Ovary (tissue), 9 donors: ENCODE data around the gene MSI2. TPM values are rescaled to one million over a fixed set of nuclear protein-coding genes. Genes with fewer than 3 reads are reported as not detected.
A peak's percentile ranks its signal among the peaks of the same experiment; 100 is the strongest.

ENCODE experiments used
- DNase-seq, 5 donors: peaks; one replicate each; pipeline ENCODE4 v3.0.0-alpha.2; 2019 to 2020
- H3K27ac ChIP-seq, 2 donors: fragments of 200-600 bp; one replicate each; pipeline versions ENCODE4 v1.5.1 to v1.8.0; 2019 to 2022
- H3K27me3 ChIP-seq: fragments of 200-600 bp; one replicate; pipeline ENCODE4 v1.8.0; 2022
- H3K36me3 ChIP-seq: fragments of 200-600 bp; sonication (generic); one replicate; pipeline ENCODE4 v1.5.1; 2019
- H3K4me1 ChIP-seq: one replicate; pipeline ENCODE4 v1.8.1; 2013; ENCODE audit warnings: mild to moderate bottlenecking, moderate library complexity; ENCODE audit not compliant: insufficient read depth
- H3K4me3 ChIP-seq: fragments of 200-600 bp; sonication (generic); one replicate; pipeline ENCODE4 v1.5.1; 2017
- H3K9me3 ChIP-seq, 2 donors: fragments of 200-600 bp in 1 of 2; sonication (generic) in 1 of 2; one replicate each; pipeline versions ENCODE4 v1.5.1 to v1.8.1; 2013 to 2019; ENCODE audit warnings: mild to moderate bottlenecking in 1 of 2, moderate library complexity in 1 of 2
- EP300 ChIP-seq: sonication (generic); formaldehyde crosslinking; IDR thresholded peaks from one replicate; pipeline ENCODE4 v1.6.1; 2017; ENCODE audit warnings: antibody characterized with exemption
- POLR2A ChIP-seq: fragments of 450-650 bp; IDR thresholded peaks from one replicate; pipeline ENCODE4 v1.6.1; 2017; ENCODE audit warnings: antibody characterized with exemption, mild to moderate bottlenecking, moderate library complexity
- WGBS, 3 donors: extraction: QIAGEN DNeasy Blood & Tissue Kit in 1 of 3; methylation state at CpG; one replicate each; pipeline versions ENCODE4 v1.1.5 to v1.1.7; 2013 to 2017; 5-methylcytosine and 5-hydroxymethylcytosine counted together
- intact Hi-C, 4 donors: fragments of 100-400 bp; cut with DNase I; formaldehyde crosslinking; loops; one replicate each; pipeline versions ENCODE4 v1.11.0 to v1.15.1; 2022 to 2023
- polyA plus RNA-seq, 2 donors: library from polyadenylated mRNA; stranded (reverse); fragments of 200-250 nt in 1 of 2; fragments of 350-450 nt in 1 of 2; fragmentation: Illumina TruSeq in 1 of 2; extraction: RNeasy Lipid Tissue Mini Kit (QIAGEN cat#74804) in 1 of 2; gene quantifications; one replicate each; pipeline ENCODE4 v1.2.3, GENCODE V29; 2013 to 2014
- total RNA-seq, 7 donors: library from RNA; depleted of rRNA in 2 of 7; stranded (reverse); fragments of >200 nt in 2 of 7; fragmentation: NEBNext Ultra II Directional in 3 of 7; extraction: Animal tissue kit (Norgen Biotek cat#: 25700) in 3 of 7; gene quantifications; one replicate each; pipeline versions ENCODE4 v1.1.0 to v1.2.4, GENCODE V29; 2016 to 2023
- TF ChIP-seq, protein P1 (sequence below), 3 donors: fragments of 450-650 bp in 2 of 3; fragments of 200-600 bp in 1 of 3; IDR thresholded peaks; one replicate each; pipeline versions ENCODE4 v1.5.1 to v1.8.0; 2016 to 2022; ENCODE audit warnings: antibody characterized with exemption in 3 of 3, mild to moderate bottlenecking in 1 of 3
- donor health status: DM: no; HTN: no; CAD: no; lungs with moderate emphysema.
- donor health status: DM: no; HTN: no; CAD: no.
- donor health status: Bipolar disorder and iron deficiency.
- donor health status: DM: yes; HTN: yes; CAD: no.
- donor health status: DM: no; HTN: no; CAD: no.
- donor health status: DM: yes; HTN: yes; CAD: no.

The MSI2 gene
- total and polyA plus RNA-seq, 9 donors: 43.1 to 199 (median 120) TPM

DNA sequence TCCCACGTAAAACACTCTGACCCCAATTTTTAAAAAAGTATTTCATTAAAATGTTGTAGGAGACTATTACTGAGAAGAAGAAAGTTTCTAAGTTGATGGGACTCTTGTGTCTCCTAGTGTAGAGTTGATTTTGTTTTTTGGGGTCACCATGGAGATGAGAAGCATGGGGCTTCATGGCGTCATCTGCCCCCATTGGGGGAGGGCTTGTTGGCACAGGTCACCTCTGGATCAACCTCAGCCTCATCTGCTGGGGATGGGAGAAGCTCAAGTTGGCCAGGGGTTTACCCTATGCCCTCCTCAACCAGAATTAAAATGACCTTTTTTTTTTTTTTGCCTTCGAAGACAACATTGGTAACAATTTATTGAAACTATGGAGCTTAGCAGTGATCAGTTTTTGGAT, 28.3 kb downstream of the MSI2 start:
- no peaks in the 10 kb centered on the region for H3K27me3 ChIP-seq
- H3K36me3 ChIP-seq: no peaks in the 10 kb centered on the region
- H3K27ac ChIP-seq: peak overlapping the region in 1 of 2 donors; percentile 84
- no peak overlapping the region for H3K4me3 ChIP-seq
- TF ChIP-seq, protein P1, sequence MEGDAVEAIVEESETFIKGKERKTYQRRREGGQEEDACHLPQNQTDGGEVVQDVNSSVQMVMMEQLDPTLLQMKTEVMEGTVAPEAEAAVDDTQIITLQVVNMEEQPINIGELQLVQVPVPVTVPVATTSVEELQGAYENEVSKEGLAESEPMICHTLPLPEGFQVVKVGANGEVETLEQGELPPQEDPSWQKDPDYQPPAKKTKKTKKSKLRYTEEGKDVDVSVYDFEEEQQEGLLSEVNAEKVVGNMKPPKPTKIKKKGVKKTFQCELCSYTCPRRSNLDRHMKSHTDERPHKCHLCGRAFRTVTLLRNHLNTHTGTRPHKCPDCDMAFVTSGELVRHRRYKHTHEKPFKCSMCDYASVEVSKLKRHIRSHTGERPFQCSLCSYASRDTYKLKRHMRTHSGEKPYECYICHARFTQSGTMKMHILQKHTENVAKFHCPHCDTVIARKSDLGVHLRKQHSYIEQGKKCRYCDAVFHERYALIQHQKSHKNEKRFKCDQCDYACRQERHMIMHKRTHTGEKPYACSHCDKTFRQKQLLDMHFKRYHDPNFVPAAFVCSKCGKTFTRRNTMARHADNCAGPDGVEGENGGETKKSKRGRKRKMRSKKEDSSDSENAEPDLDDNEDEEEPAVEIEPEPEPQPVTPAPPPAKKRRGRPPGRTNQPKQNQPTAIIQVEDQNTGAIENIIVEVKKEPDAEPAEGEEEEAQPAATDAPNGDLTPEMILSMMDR (IDR thresholded peaks at IDR 0.05): no peak
- TF ChIP-seq POLR2A (no peak), EP300 (no peak)
- intact Hi-C loops: no loop called here
- peak; percentile 72 to 84 (median 81) for DNase-seq
- no peaks in the 10 kb centered on the region for H3K9me3 ChIP-seq
- WGBS, 3 donors: 20 to 35% (median 24%) methylated on average over 3 of the region's 3 CpGs
- H3K4me1 ChIP-seq: peaks cover 33% of the 10 kb centered on the region

DNA sequence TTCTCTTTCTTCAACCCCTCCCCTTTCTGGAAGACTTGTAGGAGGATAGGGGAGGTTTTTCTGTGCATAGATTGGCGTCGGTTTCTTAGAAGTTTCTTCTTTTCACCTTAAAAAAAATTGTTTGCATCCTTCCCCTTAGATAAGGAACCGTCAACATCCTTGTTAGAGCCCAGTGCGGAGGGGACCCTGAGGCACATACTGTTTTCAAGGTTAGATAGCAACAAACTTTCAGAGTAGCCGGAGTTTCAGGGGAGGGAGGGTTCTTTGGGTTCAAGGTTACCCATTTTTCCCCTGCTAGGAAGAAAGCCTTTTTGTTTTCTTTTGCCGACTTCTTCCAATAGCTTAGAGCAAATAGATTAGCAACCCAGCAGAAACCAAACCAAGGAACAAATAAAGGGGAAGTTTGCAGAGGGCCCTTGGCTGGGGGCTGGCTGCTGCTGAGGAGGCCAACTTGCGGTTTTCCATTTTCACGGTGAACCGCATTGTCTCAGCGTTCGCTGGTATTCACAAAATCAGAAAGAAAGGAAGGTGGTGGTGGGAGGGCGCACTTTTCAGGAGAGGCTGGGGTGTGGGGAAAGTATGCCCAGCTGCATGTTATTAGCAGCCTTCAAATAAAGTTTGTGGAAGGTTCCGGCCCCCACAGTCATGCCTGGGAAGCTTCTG, 28.8 kb downstream of the MSI2 start:
- DNase-seq: peak; percentile 61 to 72 (median 68)
- whole genome bisulfite sequencing, 3 donors: 5 to 31% (median 14%) methylated on average over 13 of the region's 13 CpGs
- intact Hi-C loops: no loop called here
- Histone ChIP-seq H3K4me1 (peaks cover 36% of the 10 kb centered on the region), H3K36me3 (no peaks in the 10 kb centered on the region), H3K4me3 (peak overlapping the region; percentile 7), H3K9me3 (no peaks in the 10 kb centered on the region), H3K27ac (peak overlapping the region; percentile 58 to 84), H3K27me3 (no peaks in the 10 kb centered on the region)
- TF ChIP-seq, protein P1 (IDR thresholded peaks at IDR 0.05): no peak
- TF ChIP-seq POLR2A (no peak), EP300 (no peak)

DNA sequence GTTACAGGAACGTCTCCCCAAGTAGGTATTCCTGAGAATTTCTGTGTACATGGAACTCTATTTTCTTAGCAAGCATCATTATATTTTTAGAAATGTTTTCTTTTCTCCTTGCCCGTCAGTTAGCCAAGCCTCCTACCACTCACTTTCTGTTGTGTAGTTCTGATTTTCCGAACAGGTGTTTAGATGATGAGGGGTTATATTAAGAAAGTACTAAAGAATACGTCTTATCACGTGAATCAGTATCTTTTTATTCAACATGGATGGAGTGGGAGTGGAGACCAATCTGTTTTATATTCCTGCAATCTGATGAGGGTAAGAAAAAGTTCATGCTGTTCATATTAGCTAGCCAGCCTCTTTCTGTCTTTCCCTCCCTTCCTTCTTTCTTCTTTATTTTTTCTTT, 29.4 kb downstream of the MSI2 start:
- Histone ChIP-seq H3K9me3 (no peaks in the 10 kb centered on the region), H3K27ac (peak overlapping the region; percentile 58 to 84), H3K4me1 (peaks cover 38% of the 10 kb centered on the region), H3K36me3 (no peaks in the 10 kb centered on the region), H3K27me3 (no peaks in the 10 kb centered on the region), H3K4me3 (peak overlapping the region; percentile 7)
- TF ChIP-seq, protein P1 (IDR thresholded peaks at IDR 0.05): no peak
- TF ChIP-seq POLR2A: no peak
- no peak for TF ChIP-seq EP300
- no peak for DNase-seq
- WGBS, 3 donors: 9 to 26% (median 12%) methylated on average over 5 of the region's 5 CpGs
- intact Hi-C loops: no loop called here

DNA sequence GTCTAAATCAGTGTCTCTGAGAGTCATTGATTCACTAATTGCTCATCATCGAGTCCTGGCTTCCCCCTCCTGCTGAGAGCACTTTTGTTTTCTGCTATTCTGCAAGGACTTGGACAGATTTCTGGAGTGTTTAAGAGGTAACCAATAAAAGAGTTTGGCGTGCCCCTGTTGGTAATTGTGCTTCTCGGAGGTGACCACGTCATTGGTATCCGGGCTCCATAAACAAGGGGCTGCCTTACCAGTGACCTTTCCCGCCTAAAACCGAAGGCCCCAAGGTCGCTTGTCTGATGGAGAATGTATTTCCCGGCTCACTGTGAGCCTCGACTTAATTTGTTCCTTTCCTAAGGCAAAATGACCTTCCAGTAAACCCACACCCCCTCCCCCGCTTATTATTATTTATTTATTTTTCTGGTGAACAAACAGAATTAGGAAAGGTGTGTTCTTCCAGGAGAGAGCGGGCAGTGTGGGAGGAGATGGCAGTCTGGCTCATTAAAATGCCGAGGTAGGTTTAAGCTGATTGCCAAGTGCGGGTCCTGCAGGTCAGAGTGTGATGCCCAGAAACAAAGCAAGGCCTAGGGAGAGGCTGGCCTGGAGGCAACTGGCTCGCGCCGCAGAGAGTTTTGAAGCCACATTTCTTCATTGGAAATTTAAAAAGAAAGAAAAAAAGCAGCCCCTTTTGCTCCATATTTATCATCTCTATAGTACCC, 30.2 kb downstream of the MSI2 start:
- intact Hi-C loops: no loop called here
- peaks cover 38% of the 10 kb centered on the region for H3K4me1 ChIP-seq
- TF ChIP-seq EP300 (no peak), POLR2A (no peak)
- TF ChIP-seq, protein P1 (IDR thresholded peaks at IDR 0.05): no peak
- H3K27ac ChIP-seq: peak overlapping the region; percentile 44 to 84
- DNase-seq: peak in 2 of 5 donors; percentile 50 to 54
- H3K4me3 ChIP-seq: no peak overlapping the region
- H3K27me3 ChIP-seq: no peaks in the 10 kb centered on the region
- no peaks in the 10 kb centered on the region for H3K9me3 ChIP-seq
- WGBS, 3 donors: 35 to 53% (median 38%) methylated on average over 17 of the region's 17 CpGs
- H3K36me3 ChIP-seq: no peaks in the 10 kb centered on the region
